K562 (cell line): Measurements from ENCODE around the gene HPSE2. TPM values are rescaled to one million over a fixed set of nuclear protein-coding genes. Genes with fewer than 3 reads are reported as not detected.
A peak's percentile ranks its signal among the peaks of the same experiment; 100 is the strongest.

ENCODE experiments used
- ATAC-seq: fragments of 200-7000 bp; cut with Tn5 transposase; 3 replicates; pipeline ENCODE4 v1.9.1; 2020; ENCODE audit warnings: moderate library complexity
- BruUV-seq: library from RNA; stranded (reverse); fragments of 400-500 nt; replicated peaks from 2 replicates; lab custom pipeline; 2021; lab: Mats Ljungman, UMichigan
- CTCF ChIA-PET: fragments of 300-600 bp; formaldehyde crosslinking; extraction: SDS; loops from one replicate; lab custom pipeline; 2021; ENCODE audit warnings: low intra/inter-chr PET ratio; lab: Yijun Ruan, JAX
- POLR2A ChIA-PET: fragments of 300-600, 350-650 bp; sonication (Branson Sonifier 250); formaldehyde crosslinking; extraction: SDS; loops from one replicate; lab custom pipeline; 2021; ENCODE audit warnings: antibody characterized with exemption, inconsistent platforms; lab: Yijun Ruan, JAX
- DNase-seq, 4 experiments: peaks; one replicate each; pipeline versions ENCODE4 v3.0.0 to v3.0.0-alpha.2; 2011 to 2018; ENCODE audit warnings: low spot score in 3 of 4, mixed read lengths in 3 of 4; ENCODE audit errors: extremely low read depth in 1 of 4
- FAIRE-seq: peaks from 2 replicates; lab custom pipeline; 2011; peaks lifted over from hg19 to GRCh38; lab: Jason Lieb, UNC
- H2AFZ ChIP-seq: 2 replicates; pipeline ENCODE4 v1.6.0; 2011; ENCODE audit warnings: low read depth, low read length, control low read depth, inconsistent platforms
- H3K27ac ChIP-seq: fragments of 200-600 bp; 3 replicates; pipeline ENCODE4 v1.8.0; 2011; ENCODE audit warnings: low read depth, mild to moderate bottlenecking, control low read depth, inconsistent platforms, low read length, moderate library complexity, mixed read lengths; ENCODE audit errors: extremely low read depth
- H3K27me3 ChIP-seq, 2 experiments: fragments of 300-600 bp in 1 of 2; 2 replicates in 1 of 2; 3 replicates in 1 of 2; pipeline versions ENCODE4 v1.6.0 to v1.8.0; 2011; ENCODE audit warnings: inconsistent platforms in 2 of 2, low read length in 2 of 2, mild to moderate bottlenecking in 1 of 2, mixed read lengths in 1 of 2, moderate library complexity in 1 of 2; ENCODE audit not compliant: control insufficient read depth in 2 of 2, insufficient read depth in 2 of 2
- H3K36me3 ChIP-seq: fragments of 300-600 bp; 3 replicates; pipeline ENCODE4 v1.8.0; 2011; ENCODE audit warnings: mild to moderate bottlenecking, low read length, inconsistent platforms; ENCODE audit not compliant: control insufficient read depth, insufficient read depth
- H3K4me1 ChIP-seq, 2 experiments: fragments of 200-600 bp in 1 of 2; replicated peaks in 1 of 2; 2 replicates in 1 of 2; 3 replicates in 1 of 2; pipeline versions ENCODE4 v1.5.1 to v1.8.0; 2011; ENCODE audit warnings: inconsistent platforms in 2 of 2, low read length in 2 of 2, mild to moderate bottlenecking in 1 of 2, mixed read lengths in 1 of 2, moderate library complexity in 1 of 2; ENCODE audit not compliant: control insufficient read depth in 2 of 2, insufficient read depth in 2 of 2
- H3K4me2 ChIP-seq: 2 replicates; pipeline ENCODE4 v1.6.1; 2011; ENCODE audit warnings: low read length, control low read depth, inconsistent platforms, mixed read lengths; ENCODE audit not compliant: insufficient read depth
- H3K4me3 ChIP-seq: fragments of 200-600 bp; sonication (generic), shearing (Covaris generic); 2 replicates; pipeline ENCODE4 v1.5.1; 2016; ENCODE audit warnings: control low read depth, inconsistent platforms
- H3K79me2 ChIP-seq: fragments of 200-600 bp; 3 replicates; pipeline ENCODE4 v1.8.0; 2011; ENCODE audit warnings: low read length, inconsistent platforms; ENCODE audit not compliant: control insufficient read depth, insufficient read depth
- H3K9ac ChIP-seq, 2 experiments: 2 replicates each; pipeline versions ENCODE4 v1.6.0 to v1.6.1; 2011; ENCODE audit warnings: low read depth in 2 of 2, low read length in 2 of 2, control low read depth in 1 of 2, inconsistent platforms in 1 of 2, mild to moderate bottlenecking in 1 of 2, mixed read lengths in 1 of 2; ENCODE audit not compliant: insufficient read depth in 1 of 2
- H3K9me1 ChIP-seq: one replicate; pipeline ENCODE4 v1.6.0; 2011; ENCODE audit warnings: inconsistent platforms, mild to moderate bottlenecking, low read length, moderate library complexity; ENCODE audit not compliant: control insufficient read depth, insufficient read depth
- H3K9me3 ChIP-seq: replicated peaks from 2 replicates; pipeline ENCODE4 v1.5.1; 2011; ENCODE audit warnings: low read depth, low read length, inconsistent platforms; ENCODE audit not compliant: control insufficient read depth, insufficient read depth
- H4K20me1 ChIP-seq: replicated peaks from 2 replicates; pipeline ENCODE4 v1.6.1; 2011; ENCODE audit warnings: low read length, inconsistent platforms, mixed read lengths; ENCODE audit not compliant: control insufficient read depth, insufficient read depth
- ADNP ChIP-seq: fragments of 200-800 bp; sonication (Bioruptor generic); IDR thresholded peaks from 2 replicates; pipeline ENCODE4 v1.6.1; 2016; ENCODE audit warnings: missing genetic modification characterization, missing compliant biosample characterization
- FUS ChIP-seq: fragments of 200-400 bp; formaldehyde crosslinking; optimal IDR thresholded peaks from 2 replicates; pipeline ENCODE3; 2017; ENCODE audit warnings: low read depth, low read length
- MCM7 ChIP-seq, 2 experiments: fragments of 450-650 bp; IDR thresholded peaks; 2 replicates each; pipeline ENCODE4 v1.6.1; 2016 to 2018
- MXI1 ChIP-seq: IDR thresholded peaks from 2 replicates; pipeline ENCODE4 v1.6.1; 2011; ENCODE audit warnings: low read depth, mild to moderate bottlenecking, improper control_type of control experiment, low read length
- RAD21 ChIP-seq, 2 experiments: fragments of 250-450 bp in 1 of 2; fragments of 450-650 bp in 1 of 2; sonication (Bioruptor Pico) in 1 of 2; formaldehyde crosslinking in 1 of 2; IDR thresholded peaks in 1 of 2; conservative IDR thresholded peaks in 1 of 2; 2 replicates each; pipeline versions ENCODE4 v1.4.0 to v1.8.0; 2020 to 2022; ENCODE audit warnings: mild to moderate bottlenecking in 2 of 2, moderate library complexity in 1 of 2
- SMC3 ChIP-seq: conservative IDR thresholded peaks from 2 replicates; pipeline ENCODE4 v1.6.1; 2011; ENCODE audit warnings: low read depth, low read length, improper control_type of control experiment; ENCODE audit not compliant: insufficient read depth
- ZNF695 ChIP-seq: fragments of 450-650 bp; formaldehyde crosslinking; IDR thresholded peaks from 2 replicates; pipeline ENCODE4 v1.4.0; 2020; ENCODE audit warnings: mild to moderate bottlenecking, moderate library complexity
- in situ Hi-C: fragments of 300-500 bp; cut with MboI; formaldehyde crosslinking; loops from 4 replicates; pipeline ENCODE4 v1.15.0; 2018; ENCODE audit warnings: inconsistent platforms, mixed read lengths
- intact Hi-C: fragments of 100-400 bp; cut with micrococcal nuclease; formaldehyde crosslinking; loops from 2 replicates; pipeline ENCODE4 v1.14.2; 2022
- polyA plus RNA-seq, 8 experiments: library from polyadenylated mRNA; depleted of rRNA in 4 of 8; stranded (reverse) in 5 of 8; unstranded in 3 of 8; fragments of >200 nt; fragmentation: Nextera tagmentation in 2 of 8; fragmentation: Illumina TruSeq in 1 of 8; extraction: Ambion mirVana in 2 of 8; extraction: Trizol in 1 of 8; gene quantifications; 2 replicates each; pipeline versions ENCODE4 v1.2.1 to v1.2.3, GENCODE V29; 2011 to 2014; ENCODE audit warnings: inconsistent platforms in 1 of 8, missing spikeins in 1 of 8
- total RNA-seq, 7 experiments: library from RNA; depleted of rRNA in 6 of 7; stranded (reverse); fragments of >200 nt in 6 of 7; fragmentation: Illumina TruSeq in 2 of 7; extraction: Trizol in 2 of 7; gene quantifications; 2 replicates each; pipeline versions ENCODE4 v1.2.1 to v1.2.3, GENCODE V29; 2011 to 2021; ENCODE audit warnings: low replicate concordance in 1 of 7
- TF ChIP-seq, protein P1 (sequence below): sonication (generic); formaldehyde crosslinking; IDR thresholded peaks from 2 replicates; pipeline ENCODE4 v1.8.1; 2023; ENCODE audit warnings: mild to moderate bottlenecking, missing genetic modification reagents, moderate library complexity
- TF ChIP-seq, protein P2 (sequence below), 2 experiments: fragments of 450-650 bp; formaldehyde crosslinking in 1 of 2; IDR thresholded peaks; 2 replicates each; pipeline versions ENCODE4 v1.4.0 to v1.6.1; 2014 to 2020; ENCODE audit warnings: mild to moderate bottlenecking in 2 of 2, borderline replicate concordance in 1 of 2, low read depth in 1 of 2
- TF ChIP-seq, protein P3 (sequence below): fragments of 450-650 bp; formaldehyde crosslinking; IDR thresholded peaks from 2 replicates; pipeline ENCODE4 v1.4.0; 2020; ENCODE audit warnings: mild to moderate bottlenecking, moderate library complexity

HPSE2 gene
- total and polyA plus RNA-seq, 9 of the 15 experiments (the other 6 are each of a cell fraction or from before 2014, with no cell fraction given): 0.03 to 0.10 (median 0.04) TPM; not detected in 2

DNA sequence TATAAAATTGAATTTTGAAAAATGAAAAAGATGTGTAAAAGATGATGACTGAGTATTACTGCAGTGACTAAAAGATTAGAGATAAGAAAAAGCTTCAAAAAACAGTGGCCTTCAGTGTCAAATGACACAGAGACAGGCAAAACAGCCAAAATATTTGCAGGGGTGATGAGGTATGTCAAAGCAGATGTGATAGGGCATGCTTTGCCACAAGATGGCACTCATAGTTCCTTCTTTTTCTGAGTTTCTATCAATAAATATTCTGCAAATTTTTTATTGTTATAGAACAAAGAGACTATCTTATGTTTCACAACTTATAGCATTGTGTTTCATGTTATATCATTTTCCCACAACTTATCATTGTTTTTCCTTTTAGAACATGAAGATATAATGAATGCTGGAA is 444.8 kb downstream of the HPSE2 start:
- Histone ChIP-seq H3K9me3 (peaks cover 4% of the 10 kb centered on the region), H3K4me2 (no peak overlapping the region), H3K27me3 (no peaks in the 10 kb centered on the region), H3K9me1 (no peaks in the 10 kb centered on the region), H3K9ac (no peak overlapping the region), H2AFZ (no peak overlapping the region), H3K79me2 (no peaks in the 10 kb centered on the region), H4K20me1 (no peaks in the 10 kb centered on the region), H3K4me1 (no peaks in the 10 kb centered on the region), H3K27ac (no peak overlapping the region), H3K36me3 (no peaks in the 10 kb centered on the region), H3K4me3 (no peak overlapping the region)
- DNase-seq: peak in 3 of 4 experiments; percentile 11 to 43 (median 39)
- in situ Hi-C loops (no loop called here), intact Hi-C loops (loop anchor here (5.0 kb wide), 1 partner anchor 251 kb away; no protein-coding TSS in a partner anchor)
- CTCF ChIA-PET: no interaction called here
- ATAC-seq: peak; percentile 64
- BruUV-seq: no TSS peak
- POLR2A ChIA-PET: no interaction called here
- FAIRE-seq: peak; percentile 85
- TF ChIP-seq MXI1: no peak
- TF ChIP-seq ADNP: no peak
- TF ChIP-seq ZNF695 (CRISPR knock-in tag): no peak
- peak; percentile 29; the same call in 1 of the 2 replicates for TF ChIP-seq SMC3
- TF ChIP-seq, protein P1, sequence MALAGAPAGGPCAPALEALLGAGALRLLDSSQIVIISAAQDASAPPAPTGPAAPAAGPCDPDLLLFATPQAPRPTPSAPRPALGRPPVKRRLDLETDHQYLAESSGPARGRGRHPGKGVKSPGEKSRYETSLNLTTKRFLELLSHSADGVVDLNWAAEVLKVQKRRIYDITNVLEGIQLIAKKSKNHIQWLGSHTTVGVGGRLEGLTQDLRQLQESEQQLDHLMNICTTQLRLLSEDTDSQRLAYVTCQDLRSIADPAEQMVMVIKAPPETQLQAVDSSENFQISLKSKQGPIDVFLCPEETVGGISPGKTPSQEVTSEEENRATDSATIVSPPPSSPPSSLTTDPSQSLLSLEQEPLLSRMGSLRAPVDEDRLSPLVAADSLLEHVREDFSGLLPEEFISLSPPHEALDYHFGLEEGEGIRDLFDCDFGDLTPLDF (CRISPR knock-in tag): no peak
- TF ChIP-seq, protein P2, sequence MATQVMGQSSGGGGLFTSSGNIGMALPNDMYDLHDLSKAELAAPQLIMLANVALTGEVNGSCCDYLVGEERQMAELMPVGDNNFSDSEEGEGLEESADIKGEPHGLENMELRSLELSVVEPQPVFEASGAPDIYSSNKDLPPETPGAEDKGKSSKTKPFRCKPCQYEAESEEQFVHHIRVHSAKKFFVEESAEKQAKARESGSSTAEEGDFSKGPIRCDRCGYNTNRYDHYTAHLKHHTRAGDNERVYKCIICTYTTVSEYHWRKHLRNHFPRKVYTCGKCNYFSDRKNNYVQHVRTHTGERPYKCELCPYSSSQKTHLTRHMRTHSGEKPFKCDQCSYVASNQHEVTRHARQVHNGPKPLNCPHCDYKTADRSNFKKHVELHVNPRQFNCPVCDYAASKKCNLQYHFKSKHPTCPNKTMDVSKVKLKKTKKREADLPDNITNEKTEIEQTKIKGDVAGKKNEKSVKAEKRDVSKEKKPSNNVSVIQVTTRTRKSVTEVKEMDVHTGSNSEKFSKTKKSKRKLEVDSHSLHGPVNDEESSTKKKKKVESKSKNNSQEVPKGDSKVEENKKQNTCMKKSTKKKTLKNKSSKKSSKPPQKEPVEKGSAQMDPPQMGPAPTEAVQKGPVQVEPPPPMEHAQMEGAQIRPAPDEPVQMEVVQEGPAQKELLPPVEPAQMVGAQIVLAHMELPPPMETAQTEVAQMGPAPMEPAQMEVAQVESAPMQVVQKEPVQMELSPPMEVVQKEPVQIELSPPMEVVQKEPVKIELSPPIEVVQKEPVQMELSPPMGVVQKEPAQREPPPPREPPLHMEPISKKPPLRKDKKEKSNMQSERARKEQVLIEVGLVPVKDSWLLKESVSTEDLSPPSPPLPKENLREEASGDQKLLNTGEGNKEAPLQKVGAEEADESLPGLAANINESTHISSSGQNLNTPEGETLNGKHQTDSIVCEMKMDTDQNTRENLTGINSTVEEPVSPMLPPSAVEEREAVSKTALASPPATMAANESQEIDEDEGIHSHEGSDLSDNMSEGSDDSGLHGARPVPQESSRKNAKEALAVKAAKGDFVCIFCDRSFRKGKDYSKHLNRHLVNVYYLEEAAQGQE (IDR thresholded peaks at IDR 0.05; ENCODE audit: borderline replicate concordance): peak; percentile 59; the same call in 1 of the 2 replicates
- TF ChIP-seq, protein P2 (CRISPR knock-in tag; IDR thresholded peaks at IDR 0.05; ENCODE audit: low read depth): no peak
- TF ChIP-seq, protein P3, sequence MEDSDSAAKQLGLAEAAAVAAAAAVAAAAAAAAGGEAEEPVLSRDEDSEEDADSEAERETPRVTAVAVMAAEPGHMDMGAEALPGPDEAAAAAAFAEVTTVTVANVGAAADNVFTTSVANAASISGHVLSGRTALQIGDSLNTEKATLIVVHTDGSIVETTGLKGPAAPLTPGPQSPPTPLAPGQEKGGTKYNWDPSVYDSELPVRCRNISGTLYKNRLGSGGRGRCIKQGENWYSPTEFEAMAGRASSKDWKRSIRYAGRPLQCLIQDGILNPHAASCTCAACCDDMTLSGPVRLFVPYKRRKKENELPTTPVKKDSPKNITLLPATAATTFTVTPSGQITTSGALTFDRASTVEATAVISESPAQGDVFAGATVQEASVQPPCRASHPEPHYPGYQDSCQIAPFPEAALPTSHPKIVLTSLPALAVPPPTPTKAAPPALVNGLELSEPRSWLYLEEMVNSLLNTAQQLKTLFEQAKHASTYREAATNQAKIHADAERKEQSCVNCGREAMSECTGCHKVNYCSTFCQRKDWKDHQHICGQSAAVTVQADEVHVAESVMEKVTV (CRISPR knock-in tag): peak; percentile 30; the same call in 1 of the 2 replicates
- TF ChIP-seq MCM7 (IDR thresholded peaks at IDR 0.05): no peak
- TF ChIP-seq FUS: no peak
- TF ChIP-seq RAD21 (CRISPR knock-in tag; conservative IDR thresholded peaks at IDR 0.05 in 1 of 2, IDR thresholded peaks at IDR 0.05 in 1 of 2): peak; percentile 36 to 64; a peak in 3 of 4 replicates
